Activated CD4-positive, alpha-beta T cell treated with anti-CD3 and anti-CD28 coated beads for 4 hours (primary cell): ENCODE measurements around the gene BPI.
"Not testable (repeated sequence)": the region's sequence is repeated elsewhere in the genome, so short reads cannot be mapped to it uniquely, and the experiment has no call there.

Source experiments
- DNase-seq, 2 donors: peaks; one replicate each; pipeline ENCODE4 v3.0.0-alpha.2; 2020

Gene BPI

GRCh38 chr20:38373898-38374297 is 69.9 kb downstream of the BPI start:
- DNase-seq: no peak

GRCh38 chr20:38377039-38377685 is 73.2 kb downstream of the BPI start:
- no peak for DNase-seq

- DNase-seq: not testable (repeated sequence)
Measured at GRCh38 chr20:38377838-38378237, 73.9 kb downstream of the BPI start.

- DNase-seq: no peak
Measured at GRCh38 chr20:38383147-38383546, 79.2 kb downstream of the BPI start.

- DNase-seq: no peak
Measured at GRCh38 chr20:38386004-38386403, 82.0 kb downstream of the BPI start.

- DNase-seq: no peak
Measured at GRCh38 chr20:38386851-38387250, 82.9 kb downstream of the BPI start.
